GM10248 (cell line): ENCODE measurements around the gene GBA3.

ENCODE experiments used
- CTCF ChIA-PET: fragments of 300-600 bp; sonication (Branson Sonifier 250); formaldehyde crosslinking; extraction: SDS; loops from one replicate; lab custom pipeline; 2021; ENCODE audit warnings: antibody characterized with exemption; lab: Yijun Ruan, JAX
- POLR2A ChIA-PET: fragments of 350-650 bp; sonication (Branson Sonifier 250); formaldehyde crosslinking; extraction: SDS; loops from one replicate; lab custom pipeline; 2020; ENCODE audit warnings: antibody characterized with exemption; lab: Yijun Ruan, JAX
- DNase-seq: peaks from one replicate; pipeline ENCODE4 v3.0.0; 2012; ENCODE audit errors: extremely low spot score
- CTCF ChIP-seq: IDR thresholded peaks from 2 replicates; pipeline ENCODE4 v1.5.1; 2012; ENCODE audit warnings: mild to moderate bottlenecking, low read depth; ENCODE audit errors: extremely low read depth, missing control alignments, control extremely low read depth

Gene GBA3

GRCh38 chr4:22692736-22693135, at the start of gene GBA3:
TSS of gene GBA3 (plus strand) at chr4:22692937.
- no peak for TF ChIP-seq CTCF
- CTCF ChIA-PET: interaction anchor here (1.0 to 2.6 kb wide), 3 partner anchors 12 to 282 kb away, joined by 3 to 6 read pairs (median 4); no protein-coding TSS in a partner anchor
- no peak for DNase-seq
- POLR2A ChIA-PET: no interaction called here

GRCh38 chr4:22643952-22644351, 48.8 kb upstream of the GBA3 start:
- TF ChIP-seq CTCF: no peak
- ChIA-PET CTCF (no interaction called here), POLR2A (no interaction called here)
- no peak for DNase-seq

GRCh38 chr4:22645481-22646182, 47.1 kb upstream of the GBA3 start:
- no peak for DNase-seq
- no peak for TF ChIP-seq CTCF
- POLR2A ChIA-PET: no interaction called here
- CTCF ChIA-PET: interaction anchor here (1.1 kb wide), 1 partner anchor 27 kb away, joined by 3 read pairs; no protein-coding TSS in a partner anchor

GRCh38 chr4:22648996-22649395, 43.7 kb upstream of the GBA3 start:
- POLR2A ChIA-PET: no interaction called here
- no peak for DNase-seq
- CTCF ChIA-PET: no interaction called here
- no peak for TF ChIP-seq CTCF

- POLR2A ChIA-PET: no interaction called here
- no peak for DNase-seq
- no peak for TF ChIP-seq CTCF
- CTCF ChIA-PET: no interaction called here
Observed at GRCh38 chr4:22650771-22651170, 42.0 kb upstream of the GBA3 start.

- DNase-seq: no peak
- CTCF ChIA-PET: interaction anchor here (1.1 kb wide), 2 partner anchors 17 to 19 kb away, joined by 3 read pairs; no protein-coding TSS in a partner anchor
- POLR2A ChIA-PET: no interaction called here
- TF ChIP-seq CTCF: no peak
Observed at GRCh38 chr4:22653752-22654151, 39.0 kb upstream of the GBA3 start.
